Stimulated activated naive CD8-positive, alpha-beta T cell treated with anti-CD3 and anti-CD28 coated beads, Interleukin-15, Interleukin-2, amounts not matched to agents 100 ng/mL and 50 ng/mL, for 24 hours (primary cell): ENCODE data around the gene RALGAPA1.
"Not testable (repeated sequence)": the region's sequence is repeated elsewhere in the genome, so short reads cannot be mapped to it uniquely, and the experiment has no call there.

Source experiments
- H3K27ac Mint-ChIP-seq: one replicate; pipeline ENCODE4 v1.8.0; 2021; ENCODE audit warnings: mild to moderate bottlenecking, mixed read lengths
- H3K27me3 Mint-ChIP-seq: one replicate; pipeline ENCODE4 v1.8.0; 2021; ENCODE audit warnings: mixed read lengths
- H3K36me3 Mint-ChIP-seq: one replicate; pipeline ENCODE4 v1.8.0; 2021; ENCODE audit warnings: low read depth, mixed read lengths
- H3K4me1 Mint-ChIP-seq: one replicate; pipeline ENCODE4 v1.8.0; 2021; ENCODE audit warnings: low read depth, mixed read lengths
- H3K4me3 Mint-ChIP-seq: one replicate; pipeline ENCODE4 v1.8.0; 2021; ENCODE audit warnings: mild to moderate bottlenecking, mixed read lengths
- H3K9me3 Mint-ChIP-seq: one replicate; pipeline ENCODE4 v1.8.0; 2021; ENCODE audit warnings: mixed read lengths

RALGAPA1 gene

GRCh38 chr14:35760143-35760542, 49.0 kb downstream of the RALGAPA1 start:
- Mint-ChIP-seq H3K27me3 (no peaks in the 10 kb centered on the region), H3K36me3 (peaks cover 27% of the 10 kb centered on the region), H3K4me1 (no peaks in the 10 kb centered on the region), H3K4me3 (no peak overlapping the region), H3K27ac (no peak overlapping the region), H3K9me3 (no peaks in the 10 kb centered on the region)

- Mint-ChIP-seq H3K27ac (no peak overlapping the region), H3K4me1 (no peaks in the 10 kb centered on the region), H3K4me3 (no peak overlapping the region), H3K9me3 (no peaks in the 10 kb centered on the region), H3K36me3 (peaks cover 42% of the 10 kb centered on the region), H3K27me3 (no peaks in the 10 kb centered on the region)
Observed at GRCh38 chr14:35758523-35759129, 50.5 kb downstream of the RALGAPA1 start.

- no peak overlapping the region for H3K27ac Mint-ChIP-seq
- no peaks in the 10 kb centered on the region for H3K9me3 Mint-ChIP-seq
- H3K36me3 Mint-ChIP-seq, result peaks cover 58% of the 10 kb centered on the region
- no peak overlapping the region for H3K4me3 Mint-ChIP-seq
- H3K27me3 Mint-ChIP-seq, result no peaks in the 10 kb centered on the region
- H3K4me1 Mint-ChIP-seq, result no peaks in the 10 kb centered on the region
Observed at GRCh38 chr14:35754671-35755070, 54.4 kb downstream of the RALGAPA1 start.

GRCh38 chr14:35752380-35752779, 56.7 kb downstream of the RALGAPA1 start:
- Mint-ChIP-seq H3K9me3 (no peaks in the 10 kb centered on the region), H3K4me3 (no peak overlapping the region), H3K27me3 (no peaks in the 10 kb centered on the region), H3K36me3 (peaks cover 59% of the 10 kb centered on the region), H3K27ac (no peak overlapping the region), H3K4me1 (no peaks in the 10 kb centered on the region)

- Mint-ChIP-seq H3K4me1 (no peaks in the 10 kb centered on the region), H3K36me3 (peaks cover 52% of the 10 kb centered on the region), H3K27ac (no peak overlapping the region), H3K27me3 (no peaks in the 10 kb centered on the region), H3K9me3 (no peaks in the 10 kb centered on the region), H3K4me3 (no peak overlapping the region)
Observed at GRCh38 chr14:35750202-35750904, 58.7 kb downstream of the RALGAPA1 start.

GRCh38 chr14:35747379-35747778, 61.7 kb downstream of the RALGAPA1 start:
- Mint-ChIP-seq H3K4me1 (peaks cover 8% of the 10 kb centered on the region), H3K27ac (no peak overlapping the region), H3K36me3 (peaks cover 25% of the 10 kb centered on the region), H3K4me3 (no peak overlapping the region), H3K27me3 (no peaks in the 10 kb centered on the region), H3K9me3 (no peaks in the 10 kb centered on the region)

- Mint-ChIP-seq H3K4me1 (peaks cover 19% of the 10 kb centered on the region), H3K36me3 (peaks cover 17% of the 10 kb centered on the region), H3K27ac (peak overlapping the region; percentile 50), H3K9me3 (no peaks in the 10 kb centered on the region), H3K4me3 (no peak overlapping the region), H3K27me3 (no peaks in the 10 kb centered on the region)
Observed at GRCh38 chr14:35742442-35742841, 66.7 kb downstream of the RALGAPA1 start.

- peaks cover 15% of the 10 kb centered on the region for H3K36me3 Mint-ChIP-seq
- peaks cover 19% of the 10 kb centered on the region for H3K4me1 Mint-ChIP-seq
- H3K27me3 Mint-ChIP-seq, result no peaks in the 10 kb centered on the region
- no peak overlapping the region for H3K4me3 Mint-ChIP-seq
- peak overlapping the region; percentile 69 for H3K27ac Mint-ChIP-seq
- no peaks in the 10 kb centered on the region for H3K9me3 Mint-ChIP-seq
Observed at GRCh38 chr14:35742032-35742371, 67.1 kb downstream of the RALGAPA1 start.

GRCh38 chr14:35741345-35742031, 67.6 kb downstream of the RALGAPA1 start:
- Mint-ChIP-seq H3K27ac (peak overlapping the region; percentile 69), H3K36me3 (peaks cover 19% of the 10 kb centered on the region), H3K4me3 (no peak overlapping the region), H3K9me3 (no peaks in the 10 kb centered on the region), H3K4me1 (peaks cover 19% of the 10 kb centered on the region), H3K27me3 (no peaks in the 10 kb centered on the region)

GRCh38 chr14:35740215-35740614, 68.9 kb downstream of the RALGAPA1 start:
- H3K36me3 Mint-ChIP-seq, result peaks cover 25% of the 10 kb centered on the region
- H3K4me3 Mint-ChIP-seq, result no peak overlapping the region

GRCh38 chr14:35735163-35735562, 73.9 kb downstream of the RALGAPA1 start:
- not testable (repeated sequence) for H3K27ac Mint-ChIP-seq, H3K27me3 Mint-ChIP-seq, H3K4me3 Mint-ChIP-seq, H3K9me3 Mint-ChIP-seq, H3K4me1 Mint-ChIP-seq
- H3K36me3 Mint-ChIP-seq, result peaks cover 42% of the 10 kb centered on the region

More at GRCh38 chr14:35740215-35740614, 68.9 kb downstream of the RALGAPA1 start:
- H3K27ac Mint-ChIP-seq, result no peak overlapping the region
- H3K27me3 Mint-ChIP-seq, result no peaks in the 10 kb centered on the region
- H3K9me3 Mint-ChIP-seq, result no peaks in the 10 kb centered on the region
- peaks cover 19% of the 10 kb centered on the region for H3K4me1 Mint-ChIP-seq

- not testable (repeated sequence) for H3K9me3 Mint-ChIP-seq, H3K27me3 Mint-ChIP-seq, H3K27ac Mint-ChIP-seq, H3K4me3 Mint-ChIP-seq, H3K4me1 Mint-ChIP-seq
- peaks cover 51% of the 10 kb centered on the region for H3K36me3 Mint-ChIP-seq
Observed at GRCh38 chr14:35733510-35733909, 75.6 kb downstream of the RALGAPA1 start.

GRCh38 chr14:35730871-35731270, 78.2 kb downstream of the RALGAPA1 start:
- peaks cover 6% of the 10 kb centered on the region for H3K4me1 Mint-ChIP-seq
- H3K27ac Mint-ChIP-seq, result no peak overlapping the region
- no peak overlapping the region for H3K4me3 Mint-ChIP-seq
- H3K36me3 Mint-ChIP-seq, result peaks cover 43% of the 10 kb centered on the region
- no peaks in the 10 kb centered on the region for H3K27me3 Mint-ChIP-seq
- H3K9me3 Mint-ChIP-seq, result no peaks in the 10 kb centered on the region

- Mint-ChIP-seq H3K27me3 (no peaks in the 10 kb centered on the region), H3K36me3 (peaks cover 26% of the 10 kb centered on the region), H3K9me3 (no peaks in the 10 kb centered on the region), H3K27ac (no peak overlapping the region), H3K4me3 (no peak overlapping the region), H3K4me1 (peaks cover 5% of the 10 kb centered on the region)
Observed at GRCh38 chr14:35727764-35728163, 81.3 kb downstream of the RALGAPA1 start.

GRCh38 chr14:35725930-35726329, 83.2 kb downstream of the RALGAPA1 start:
- Mint-ChIP-seq H3K4me1 (no peaks in the 10 kb centered on the region), H3K27me3 (no peaks in the 10 kb centered on the region), H3K27ac (no peak overlapping the region), H3K36me3 (peaks cover 20% of the 10 kb centered on the region), H3K4me3 (no peak overlapping the region), H3K9me3 (no peaks in the 10 kb centered on the region)
